Hair follicle dermal papilla cell (primary cell): ENCODE measurements around the gene DISP1. TPM values are rescaled to one million over a fixed set of nuclear protein-coding genes. Genes with fewer than 3 reads are reported as not detected.

Experiments used
- total RNA-seq: library from RNA; depleted of rRNA; stranded (reverse); fragments of >200 nt; gene quantifications from 2 replicates; pipeline ENCODE4 v1.2.3, GENCODE V29; 2012

The DISP1 gene
- total RNA-seq, result 5.7 and 5.8 TPM in 2 replicates

DNA sequence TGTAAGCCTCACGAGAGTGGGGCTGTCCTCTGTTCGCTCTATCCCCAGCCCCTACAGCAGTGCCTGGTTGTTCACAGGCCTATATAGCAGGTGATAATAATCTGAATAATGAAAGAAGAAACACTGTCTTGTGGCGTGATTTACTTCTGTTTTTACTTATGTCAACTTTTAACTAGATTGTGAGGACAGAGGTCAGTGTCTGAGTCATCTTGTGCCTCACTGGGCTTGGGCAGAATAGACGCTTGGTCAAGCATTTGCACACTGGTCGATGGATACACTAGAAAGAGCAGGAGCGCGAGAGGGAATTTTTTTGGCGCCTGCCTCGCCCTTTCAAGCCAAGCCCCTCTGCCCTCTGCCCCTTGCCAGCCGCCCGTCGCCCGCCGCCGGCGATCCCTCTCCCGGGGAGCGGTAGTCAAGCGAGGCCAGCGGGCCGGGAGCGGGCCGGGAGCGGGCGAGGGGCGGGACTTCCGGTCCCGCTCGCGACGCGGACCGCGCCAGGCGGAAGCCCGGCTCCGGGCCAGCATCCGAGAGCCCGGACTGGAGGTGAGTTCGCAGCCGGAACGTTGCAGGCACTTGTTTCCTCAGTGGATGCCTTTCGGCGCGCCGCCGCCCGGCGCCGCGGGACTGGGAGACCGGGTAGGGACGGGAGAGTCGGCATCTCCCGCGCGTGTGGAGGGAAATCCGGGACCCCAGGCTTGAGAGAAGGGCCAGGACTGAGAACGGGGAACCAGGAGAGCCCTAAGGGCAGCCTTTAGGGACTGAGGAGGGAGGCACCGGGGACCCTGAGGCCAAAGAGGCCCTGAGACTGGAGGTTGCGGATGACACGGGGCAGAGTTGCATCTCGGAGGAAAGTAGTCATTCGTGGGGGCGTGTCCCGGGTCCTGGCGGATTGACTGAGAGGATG is at the start of gene DISP1:
DISP1 (plus strand) TSS at position 504 of the 904 bp plus-strand sequence. CDS start 127,785 bp downstream, outside the sequence.

Other genes with a start within 250 kb of the DISP1 start
- gene TAF1A, start 225.1 kb upstream of the DISP1 start, total RNA-seq, result 10.7 TPM in 2 replicates
- 56.0 and 72.9 TPM in 2 replicates for gene MIA3, start 196.9 kb upstream of the DISP1 start, total RNA-seq
- gene AIDA, start 102.5 kb upstream of the DISP1 start, total RNA-seq, result 60.7 and 62.1 TPM in 2 replicates
- 75.5 and 93.6 TPM in 2 replicates for gene BROX, start 102.5 kb upstream of the DISP1 start, total RNA-seq
- not detected in 2 replicates for gene FAM177B, start 77.8 kb upstream of the DISP1 start, total RNA-seq